Dermis lymphatic vessel endothelial cell (primary cell): Measurements from ENCODE around the gene CTBP2. TPM values are rescaled to one million over a fixed set of nuclear protein-coding genes. Genes with fewer than 3 reads are reported as not detected.

ENCODE experiments used
- total RNA-seq: library from RNA; depleted of rRNA; stranded (reverse); fragments of >200 nt; gene quantifications from 2 replicates; pipeline ENCODE4 v1.2.1, GENCODE V29; 2014

The CTBP2 gene
- total RNA-seq = 99.0 and 128 TPM in 2 replicates

DNA sequence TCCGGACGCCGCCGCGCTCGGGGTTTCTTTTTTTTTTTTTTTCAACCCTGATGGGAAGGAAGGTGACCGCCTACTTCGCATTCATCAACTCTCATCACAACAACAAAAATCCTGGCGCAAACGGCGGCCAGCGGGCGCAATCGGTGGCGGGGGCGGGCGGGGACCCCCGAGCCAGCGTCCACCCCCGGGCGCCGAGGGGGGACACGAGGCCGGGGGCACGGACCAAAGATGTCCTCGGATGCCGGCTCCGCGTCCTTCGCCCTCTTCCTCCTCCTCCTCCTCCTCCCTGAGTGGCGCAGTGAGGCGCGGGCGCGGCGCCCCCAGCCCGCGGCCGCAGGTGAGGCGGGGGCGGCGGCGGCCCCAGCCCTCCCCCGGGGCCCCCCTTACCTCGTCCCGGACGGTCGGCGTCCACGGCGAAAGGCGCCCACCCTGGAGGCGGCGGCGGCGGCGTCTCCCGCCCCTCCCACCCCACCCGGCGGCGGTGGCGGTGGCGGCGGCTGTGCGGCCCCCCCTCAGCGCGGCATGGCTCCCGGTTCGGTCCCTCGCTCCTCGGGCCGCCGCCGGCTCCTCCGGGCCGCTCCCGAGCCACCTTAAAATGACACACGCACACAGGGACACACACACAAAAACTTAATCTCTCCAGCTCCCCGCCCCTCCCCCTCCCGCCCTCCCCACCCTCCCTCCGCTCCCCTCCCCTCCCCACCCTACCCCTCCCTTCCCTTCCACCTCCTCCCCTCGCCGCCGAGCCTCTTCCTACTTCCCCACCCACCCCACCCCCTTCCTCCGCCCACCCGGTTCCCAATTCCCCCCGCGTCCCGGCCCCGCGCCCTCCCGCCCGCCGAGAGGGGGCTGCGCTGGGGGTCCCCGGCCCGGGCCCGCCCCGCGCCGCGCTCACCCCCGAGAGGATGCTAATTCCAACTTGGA, at the start of gene CTBP2:
Gene CTBP2, minus strand, starts transcription at position 632 of the 924 bp plus-strand sequence.

DNA sequence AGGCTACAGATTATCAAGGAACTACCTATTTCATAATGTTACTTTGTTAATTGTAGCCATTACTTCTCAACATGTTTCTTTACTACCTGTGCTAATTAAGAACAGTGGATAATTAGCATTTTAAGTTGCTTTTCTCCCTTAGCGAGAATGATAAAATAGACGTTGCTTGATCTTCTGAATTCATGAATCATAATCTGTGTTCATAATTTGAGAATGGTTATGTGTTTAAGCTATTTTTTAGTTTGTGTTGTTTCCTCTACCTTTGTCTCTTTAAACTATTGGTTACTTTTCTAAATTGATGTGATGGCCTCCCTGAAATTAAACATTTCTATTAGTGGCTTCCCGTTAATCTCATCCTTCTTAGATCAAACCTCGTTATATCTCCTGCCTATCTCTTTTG, 218.5 kb downstream of the CTBP2 start, which contains the start of gene ZRANB1:
Gene ZRANB1, plus strand, starts transcription at position 301 of the 400 bp plus-strand sequence. CDS start 371 bp downstream, outside the sequence.

Other genes starting within 250 kb of the CTBP2 start
- 24.4 and 24.7 TPM in 2 replicates for gene ZRANB1, start 218.4 kb downstream of the CTBP2 start, total RNA-seq